ENCODE results near the gene AFF1. TPM values are rescaled to one million over a fixed set of nuclear protein-coding genes. Genes with fewer than 3 reads are reported as not detected.

The AFF1 gene
- total RNA-seq, 1 donor from 2014 or later: 89.3 TPM

- no peak overlapping the region for H3K4me3 Mint-ChIP-seq (ENCODE audit: low read depth)
- no peak for TF ChIP-seq CTCF (IDR thresholded peaks at IDR 0.05; ENCODE audit: unreplicated experiment)
- H3K4me1 Mint-ChIP-seq (ENCODE audit: low read depth): peaks cover 51% of the 10 kb centered on the region
- H3K36me3 Mint-ChIP-seq (ENCODE audit: insufficient read depth): no peaks in the 10 kb centered on the region
- no peaks in the 10 kb centered on the region for H3K9me3 Mint-ChIP-seq (ENCODE audit: low read depth)
- peak overlapping the region; percentile 93 for H3K27ac Mint-ChIP-seq
- H3K27me3 Mint-ChIP-seq: no peaks in the 10 kb centered on the region
- no peak for DNase-seq (ENCODE audit: low spot score, unreplicated experiment)
Observed at GRCh38 chr4:86961116-86961515, 26.3 kb downstream of the AFF1 start.

GRCh38 chr4:86961605-86962295 is 26.9 kb downstream of the AFF1 start:
- no peak overlapping the region for H3K4me3 Mint-ChIP-seq (ENCODE audit: low read depth)
- no peak for DNase-seq (ENCODE audit: low spot score, unreplicated experiment)
- TF ChIP-seq CTCF (IDR thresholded peaks at IDR 0.05; ENCODE audit: unreplicated experiment): no peak
- H3K36me3 Mint-ChIP-seq (ENCODE audit: insufficient read depth): no peaks in the 10 kb centered on the region
- H3K4me1 Mint-ChIP-seq (ENCODE audit: low read depth): peaks cover 51% of the 10 kb centered on the region
- H3K27ac Mint-ChIP-seq: peak overlapping the region; percentile 93
- no peaks in the 10 kb centered on the region for H3K9me3 Mint-ChIP-seq (ENCODE audit: low read depth)
- H3K27me3 Mint-ChIP-seq: no peaks in the 10 kb centered on the region

- H3K27me3 Mint-ChIP-seq: no peaks in the 10 kb centered on the region
- no peak for DNase-seq (ENCODE audit: low spot score, unreplicated experiment)
- peaks cover 50% of the 10 kb centered on the region for H3K4me1 Mint-ChIP-seq (ENCODE audit: low read depth)
- H3K36me3 Mint-ChIP-seq (ENCODE audit: insufficient read depth): no peaks in the 10 kb centered on the region
- TF ChIP-seq CTCF (IDR thresholded peaks at IDR 0.05; ENCODE audit: unreplicated experiment): no peak
- no peak overlapping the region for H3K27ac Mint-ChIP-seq
- H3K9me3 Mint-ChIP-seq (ENCODE audit: low read depth): no peaks in the 10 kb centered on the region
- no peak overlapping the region for H3K4me3 Mint-ChIP-seq (ENCODE audit: low read depth)
Observed at GRCh38 chr4:86963697-86964096, 28.9 kb downstream of the AFF1 start.

- no peak overlapping the region for H3K4me3 Mint-ChIP-seq (ENCODE audit: low read depth)
- peaks cover 35% of the 10 kb centered on the region for H3K4me1 Mint-ChIP-seq (ENCODE audit: low read depth)
- no peak for TF ChIP-seq CTCF (IDR thresholded peaks at IDR 0.05; ENCODE audit: unreplicated experiment)
- DNase-seq (ENCODE audit: low spot score, unreplicated experiment): no peak
- H3K27ac Mint-ChIP-seq: peak overlapping the region; percentile 77
- no peaks in the 10 kb centered on the region for H3K27me3 Mint-ChIP-seq
- H3K36me3 Mint-ChIP-seq (ENCODE audit: insufficient read depth): no peaks in the 10 kb centered on the region
- H3K9me3 Mint-ChIP-seq (ENCODE audit: low read depth): no peaks in the 10 kb centered on the region
Observed at GRCh38 chr4:86965019-86965976, 30.5 kb downstream of the AFF1 start.

GRCh38 chr4:86967073-86967472 is 32.3 kb downstream of the AFF1 start:
- Mint-ChIP-seq H3K36me3 (ENCODE audit: insufficient read depth) (no peaks in the 10 kb centered on the region), H3K27me3 (no peaks in the 10 kb centered on the region), H3K27ac (no peak overlapping the region), H3K9me3 (ENCODE audit: low read depth) (no peaks in the 10 kb centered on the region), H3K4me3 (ENCODE audit: low read depth) (no peak overlapping the region), H3K4me1 (ENCODE audit: low read depth) (peaks cover 29% of the 10 kb centered on the region)
- TF ChIP-seq CTCF (IDR thresholded peaks at IDR 0.05; ENCODE audit: unreplicated experiment): no peak
- no peak for DNase-seq (ENCODE audit: low spot score, unreplicated experiment)

Data from progenitor cell of endocrine pancreas (in vitro differentiated cells).